PC-9 (cell line): ENCODE data around the gene KCNQ1OT1. TPM values are rescaled to one million over a fixed set of nuclear protein-coding genes. Genes with fewer than 3 reads are reported as not detected.
A peak's percentile ranks its signal among the peaks of the same experiment; 100 is the strongest.

Experiments
- BruUV-seq: library from RNA; stranded (reverse); fragments of 400-500 nt; replicated peaks from 2 replicates; lab custom pipeline; 2021; lab: Mats Ljungman, UMichigan
- CTCF ChIA-PET: fragments of 300-600 bp; sonication (Branson Sonifier 250); formaldehyde crosslinking; loops from one replicate; lab custom pipeline; 2022; ENCODE audit warnings: antibody characterized with exemption; lab: Charles Lee
- POLR2A ChIA-PET: fragments of 300-600 bp; sonication (Branson Sonifier 250); formaldehyde crosslinking; loops from one replicate; lab custom pipeline; 2022; ENCODE audit warnings: antibody characterized with exemption; ENCODE audit not compliant: unreplicated experiment; lab: Charles Lee
- DNase-seq, 2 experiments: peaks; one replicate each; pipeline versions ENCODE4 v3.0.0 to v3.0.0-alpha.2; 2015 to 2022; ENCODE audit warnings: mixed read lengths in 1 of 2
- H2AFZ ChIP-seq: fragments of 200-600 bp; sonication (generic); 2 replicates; pipeline ENCODE4 v1.8.1; 2017; ENCODE audit warnings: antibody characterized with exemption
- H3F3A ChIP-seq: fragments of 200-600 bp; sonication (generic); 2 replicates; pipeline ENCODE4 v1.8.1; 2017; ENCODE audit warnings: antibody characterized with exemption, mild to moderate bottlenecking, low read depth; ENCODE audit not compliant: insufficient read depth
- H3K27ac ChIP-seq: fragments of 200-600 bp; sonication (generic); 2 replicates; pipeline ENCODE4 v1.6.1; 2016; ENCODE audit warnings: mixed run types
- H3K27me3 ChIP-seq: fragments of 200-600 bp; sonication (generic); 2 replicates; pipeline ENCODE4 v1.6.1; 2016; ENCODE audit warnings: low read depth, mixed run types; ENCODE audit not compliant: insufficient read depth
- H3K36me3 ChIP-seq: fragments of 200-600 bp; sonication (generic); 2 replicates; pipeline ENCODE4 v1.6.1; 2016; ENCODE audit warnings: low read depth, mixed run types
- H3K4me1 ChIP-seq: fragments of 200-600 bp; sonication (generic); replicated peaks from 2 replicates; pipeline ENCODE4 v1.6.1; 2016; ENCODE audit warnings: mixed run types; ENCODE audit not compliant: insufficient read depth
- H3K4me2 ChIP-seq: fragments of 200-600 bp; sonication (generic); 2 replicates; pipeline ENCODE4 v1.6.1; 2017; ENCODE audit warnings: mixed run types
- H3K4me3 ChIP-seq: fragments of 200-600 bp; sonication (generic); 2 replicates; pipeline ENCODE4 v1.6.1; 2016; ENCODE audit warnings: mixed run types
- H3K79me2 ChIP-seq: fragments of 200-600 bp; sonication (generic); 2 replicates; pipeline ENCODE4 v1.6.1; 2017; ENCODE audit warnings: low read depth, mixed run types
- H3K9me2 ChIP-seq: fragments of 200-600 bp; sonication (generic); 2 replicates; pipeline ENCODE4 v1.8.1; 2017; ENCODE audit warnings: mild to moderate bottlenecking; ENCODE audit not compliant: insufficient read depth
- H3K9me3 ChIP-seq: fragments of 200-600 bp; sonication (generic); 2 replicates; pipeline ENCODE4 v1.8.1; 2016; ENCODE audit warnings: low read depth; ENCODE audit not compliant: insufficient read depth
- H4K20me1 ChIP-seq: fragments of 200-600 bp; sonication (generic); 2 replicates; pipeline ENCODE4 v1.8.1; 2017; ENCODE audit not compliant: insufficient read depth
- EZH2 ChIP-seq: fragments of 200-600 bp; sonication (generic); IDR thresholded peaks from 2 replicates; pipeline ENCODE4 v1.8.0; 2017; ENCODE audit warnings: antibody characterized with exemption, low read depth
- intact Hi-C: fragments of 100-400 bp; cut with micrococcal nuclease; formaldehyde crosslinking; loops from one replicate; pipeline ENCODE4 v1.10.0; 2022; ENCODE audit not compliant: unreplicated experiment
- total RNA-seq: library from RNA; stranded (reverse); gene quantifications from 2 replicates; pipeline ENCODE4 v1.2.3, GENCODE V29; 2021
- TF ChIP-seq, protein P1 (sequence below): fragments of 200-600 bp; sonication (generic); conservative IDR thresholded peaks from 2 replicates; pipeline ENCODE4 v1.6.1; 2017; ENCODE audit warnings: mixed run types, antibody characterized with exemption, mild to moderate bottlenecking, moderate library complexity

Gene KCNQ1OT1
- total RNA-seq, 1 experiment from 2014 or later, result 3.4 TPM

DNA sequence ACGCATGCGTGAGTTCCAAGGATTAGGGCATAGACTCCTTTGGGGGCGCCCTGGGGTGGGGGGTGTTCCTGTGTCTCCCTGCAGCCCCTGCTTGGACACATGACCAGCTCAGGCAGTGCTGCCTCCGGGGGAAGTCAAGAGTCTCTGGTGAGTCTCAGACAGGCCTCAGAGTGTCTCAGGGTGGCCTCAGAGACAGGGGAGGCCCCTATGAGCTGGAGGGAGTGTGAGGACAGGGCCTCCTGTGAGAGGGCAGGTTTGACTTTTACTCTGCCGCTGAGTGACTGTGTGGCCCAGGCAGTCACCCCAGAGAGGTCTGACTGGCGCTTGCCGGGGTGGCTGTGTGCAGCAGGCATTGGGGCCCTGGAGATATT, 41.2 kb upstream of the KCNQ1OT1 start:
- Histone ChIP-seq H3K4me3 (no peak overlapping the region), H3K36me3 (no peaks in the 10 kb centered on the region), H3F3A (0 out of 2 replicates have a peak, but pooled peaks cover 12% of the 10 kb centered on the region), H3K27ac (peak overlapping the region; percentile 63; the same call in 1 of the 2 replicates), H2AFZ (no peak overlapping the region), H4K20me1 (no peaks in the 10 kb centered on the region), H3K9me3 (no peaks in the 10 kb centered on the region), H3K9me2 (no peaks in the 10 kb centered on the region), H3K79me2 (no peaks in the 10 kb centered on the region), H3K4me2 (peak overlapping the region; percentile 74), H3K27me3 (no peaks in the 10 kb centered on the region), H3K4me1 (peaks cover 23% of the 10 kb centered on the region)
- no TSS peak for BruUV-seq
- TF ChIP-seq, protein P1, sequence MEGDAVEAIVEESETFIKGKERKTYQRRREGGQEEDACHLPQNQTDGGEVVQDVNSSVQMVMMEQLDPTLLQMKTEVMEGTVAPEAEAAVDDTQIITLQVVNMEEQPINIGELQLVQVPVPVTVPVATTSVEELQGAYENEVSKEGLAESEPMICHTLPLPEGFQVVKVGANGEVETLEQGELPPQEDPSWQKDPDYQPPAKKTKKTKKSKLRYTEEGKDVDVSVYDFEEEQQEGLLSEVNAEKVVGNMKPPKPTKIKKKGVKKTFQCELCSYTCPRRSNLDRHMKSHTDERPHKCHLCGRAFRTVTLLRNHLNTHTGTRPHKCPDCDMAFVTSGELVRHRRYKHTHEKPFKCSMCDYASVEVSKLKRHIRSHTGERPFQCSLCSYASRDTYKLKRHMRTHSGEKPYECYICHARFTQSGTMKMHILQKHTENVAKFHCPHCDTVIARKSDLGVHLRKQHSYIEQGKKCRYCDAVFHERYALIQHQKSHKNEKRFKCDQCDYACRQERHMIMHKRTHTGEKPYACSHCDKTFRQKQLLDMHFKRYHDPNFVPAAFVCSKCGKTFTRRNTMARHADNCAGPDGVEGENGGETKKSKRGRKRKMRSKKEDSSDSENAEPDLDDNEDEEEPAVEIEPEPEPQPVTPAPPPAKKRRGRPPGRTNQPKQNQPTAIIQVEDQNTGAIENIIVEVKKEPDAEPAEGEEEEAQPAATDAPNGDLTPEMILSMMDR, result no peak
- TF ChIP-seq EZH2, result no peak
- ChIA-PET POLR2A (no interaction called here), CTCF (interaction anchor here (0.8 kb wide), 1 partner anchor 38 kb away, joined by 3 read pairs; no protein-coding TSS in a partner anchor)
- intact Hi-C loops, result no loop called here
- DNase-seq, result no peak

DNA sequence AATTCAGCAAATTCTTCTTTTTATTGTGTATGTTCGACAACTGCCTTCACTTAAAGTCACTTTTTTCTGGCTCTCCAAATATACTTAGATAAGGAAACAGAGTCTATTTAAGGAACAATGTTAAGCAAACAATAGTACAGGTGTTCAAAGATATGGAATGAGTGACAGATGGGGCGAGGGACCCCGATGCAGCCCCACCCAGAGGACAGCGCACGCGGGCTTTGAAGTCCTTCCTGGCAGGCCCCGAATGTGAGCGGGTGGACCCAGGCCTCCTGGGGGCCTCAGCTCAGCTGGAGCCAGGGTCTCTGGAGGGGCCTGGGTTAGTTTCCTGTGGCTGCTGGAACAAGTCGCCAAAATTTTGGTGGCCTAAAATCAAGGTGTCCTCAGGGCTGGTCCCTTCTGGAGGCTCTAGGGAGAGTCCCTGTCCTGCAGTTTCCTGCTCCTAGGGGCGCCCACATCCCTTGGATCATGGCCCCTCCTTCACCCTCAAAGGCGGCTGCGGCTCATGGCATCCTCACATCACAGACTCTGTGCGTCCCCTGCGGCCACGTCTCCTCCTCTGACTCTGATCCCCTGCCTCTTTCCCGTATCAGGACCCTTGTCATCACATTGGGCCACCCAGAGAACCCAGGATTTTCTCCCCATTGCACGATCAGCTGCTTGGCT, 40.6 kb upstream of the KCNQ1OT1 start:
- Histone ChIP-seq H3K27ac (no peak overlapping the region), H3F3A (0 out of 2 replicates have a peak, but pooled peaks cover 12% of the 10 kb centered on the region), H3K9me2 (no peaks in the 10 kb centered on the region), H2AFZ (no peak overlapping the region), H3K79me2 (no peaks in the 10 kb centered on the region), H3K4me2 (no peak overlapping the region), H3K4me1 (peaks cover 23% of the 10 kb centered on the region), H3K36me3 (no peaks in the 10 kb centered on the region), H3K9me3 (no peaks in the 10 kb centered on the region), H3K27me3 (no peaks in the 10 kb centered on the region), H4K20me1 (no peaks in the 10 kb centered on the region), H3K4me3 (no peak overlapping the region)
- TF ChIP-seq, protein P1, result no peak
- no peak for TF ChIP-seq EZH2
- BruUV-seq, result no TSS peak
- no peak for DNase-seq
- ChIA-PET CTCF (no interaction called here), POLR2A (no interaction called here)
- intact Hi-C loops, result no loop called here

DNA sequence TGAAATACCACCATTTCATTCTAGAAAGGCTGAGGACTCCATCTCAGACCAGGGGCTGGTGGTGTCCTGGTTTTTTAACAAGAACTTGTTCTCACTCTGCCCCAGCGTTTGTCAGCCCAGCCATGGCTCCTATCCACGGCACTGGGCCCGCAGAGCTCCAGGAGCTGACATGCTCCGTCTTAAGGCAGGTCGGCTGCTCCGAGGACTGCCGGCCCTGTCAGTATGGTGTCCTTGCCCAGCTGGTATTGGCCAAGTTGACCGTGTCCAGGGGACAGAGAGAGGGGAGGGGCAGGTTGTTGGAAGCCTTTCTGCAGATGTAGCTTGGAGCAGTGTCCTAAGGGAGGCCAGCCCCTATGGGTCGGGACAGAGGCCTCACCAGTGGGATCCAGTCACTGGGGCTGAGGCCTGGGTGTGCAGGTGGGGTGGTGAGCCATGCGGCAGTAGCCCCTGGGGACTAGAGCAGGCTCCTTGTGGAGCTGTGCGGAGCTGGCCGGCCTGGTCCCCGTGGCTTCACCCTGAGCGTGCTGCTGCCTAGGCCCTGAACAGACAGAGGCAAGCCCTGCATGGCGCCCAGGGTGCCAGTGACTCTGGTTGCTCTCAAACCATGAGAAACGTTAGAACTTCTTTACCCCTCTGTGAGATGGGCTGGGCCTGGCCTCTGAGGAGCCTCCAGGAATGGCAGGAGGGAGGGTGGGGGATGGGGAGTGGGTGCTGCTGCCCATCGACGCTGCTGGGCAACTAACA, 39.9 kb upstream of the KCNQ1OT1 start:
- TF ChIP-seq EZH2, result no peak
- TF ChIP-seq, protein P1, result no peak
- no TSS peak for BruUV-seq

More for the DNA sequence above, 39.9 kb upstream of the KCNQ1OT1 start:
- Histone ChIP-seq H3K36me3 (no peaks in the 10 kb centered on the region), H3K4me3 (no peak overlapping the region), H3F3A (0 out of 2 replicates have a peak, but pooled peaks cover 12% of the 10 kb centered on the region), H3K4me2 (no peak overlapping the region), H3K79me2 (no peaks in the 10 kb centered on the region), H3K9me2 (no peaks in the 10 kb centered on the region), H3K27ac (no peak overlapping the region), H3K27me3 (no peaks in the 10 kb centered on the region), H3K4me1 (peaks cover 23% of the 10 kb centered on the region), H3K9me3 (no peaks in the 10 kb centered on the region), H4K20me1 (no peaks in the 10 kb centered on the region), H2AFZ (no peak overlapping the region)
- DNase-seq, result no peak
- intact Hi-C loops, result no loop called here
- POLR2A ChIA-PET, result no interaction called here
- CTCF ChIA-PET, result no interaction called here
